CD4-positive, alpha-beta T cell treated with Interleukin-2 at 100 ng/mL for 4 hours (primary cell): ENCODE data around the gene OR52E6.

Source experiments
- DNase-seq: peaks from one replicate; pipeline ENCODE4 v3.0.0-alpha.2; 2020; ENCODE audit warnings: low spot score

Gene OR52E6

DNA sequence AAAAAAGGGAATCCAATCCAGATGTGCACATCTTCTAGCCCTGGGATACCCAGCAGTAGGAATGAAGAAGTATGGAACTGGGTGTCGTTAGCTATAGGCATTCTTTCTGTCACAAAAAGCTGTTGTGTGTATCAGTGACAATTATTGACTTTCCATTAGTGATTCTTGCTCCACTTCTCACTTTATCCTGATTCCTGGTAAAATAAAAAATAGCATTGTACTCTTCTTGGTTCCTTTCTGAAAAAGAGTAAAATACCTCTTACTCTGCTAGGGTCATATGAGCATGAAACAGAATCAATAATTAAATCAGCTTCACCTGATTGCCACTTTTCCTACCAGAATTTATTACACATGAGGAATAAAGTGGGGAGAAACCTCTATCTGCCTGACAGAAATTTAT, at the start of gene OR52E6:
Gene OR52E6 (minus strand): TSS at position 101 of the 400 bp plus-strand sequence. CDS start 0 bp downstream, at position 101.
- no peak for DNase-seq

GRCh38 chr11:5891216-5891800, 49.6 kb upstream of the OR52E6 start:
- DNase-seq = peak; percentile 7

DNA sequence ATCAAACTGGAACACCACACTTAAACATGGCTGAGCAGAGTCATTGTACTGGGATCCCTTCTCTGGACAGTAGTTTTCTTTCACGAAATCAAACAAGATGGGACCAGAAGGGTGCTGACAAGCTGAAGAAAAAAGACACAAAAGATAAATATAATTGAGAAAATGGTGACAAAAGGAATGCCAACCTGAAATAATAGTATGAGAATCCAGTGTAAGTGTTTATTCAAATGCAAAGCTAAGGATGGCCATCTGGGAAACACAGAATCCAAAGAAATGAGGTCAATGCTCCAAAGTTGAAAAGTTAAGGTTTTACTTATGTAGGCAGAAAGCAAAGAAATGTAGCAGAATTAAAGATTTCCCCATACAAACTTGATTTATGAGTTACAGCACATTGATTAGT, 46.0 kb upstream of the OR52E6 start:
- no peak for DNase-seq

- DNase-seq = no peak
Observed at GRCh38 chr11:5887172-5887571, 45.5 kb upstream of the OR52E6 start.

GRCh38 chr11:5881756-5882155, 40.1 kb upstream of the OR52E6 start:
- no peak for DNase-seq

GRCh38 chr11:5880329-5880728, 38.6 kb upstream of the OR52E6 start, which contains the start of gene OR52E4:
TSS of gene OR52E4 (plus strand) at chr11:5880629. CDS start at chr11:5884293, 3,664 bp downstream.
- DNase-seq = no peak

DNA sequence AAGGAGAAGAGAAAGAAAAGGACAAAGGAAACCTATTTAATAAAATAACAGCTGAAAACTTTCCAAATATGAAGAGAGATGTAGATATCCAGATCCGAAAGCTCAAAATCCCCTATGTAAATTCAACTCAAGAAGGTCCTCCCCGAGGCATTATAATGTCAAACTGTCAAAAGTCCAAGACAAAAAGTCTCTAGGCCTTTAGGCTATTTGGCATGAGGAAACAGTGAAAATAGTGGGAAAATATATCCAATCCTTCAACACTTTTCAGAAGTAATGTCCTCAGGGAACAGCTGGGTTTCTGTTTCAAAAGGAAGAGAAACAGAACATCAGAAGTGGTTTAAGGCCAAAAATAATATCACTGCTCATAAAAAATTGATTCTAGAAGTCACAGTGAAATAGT, 36.9 kb upstream of the OR52E6 start:
- no peak for DNase-seq

DNA sequence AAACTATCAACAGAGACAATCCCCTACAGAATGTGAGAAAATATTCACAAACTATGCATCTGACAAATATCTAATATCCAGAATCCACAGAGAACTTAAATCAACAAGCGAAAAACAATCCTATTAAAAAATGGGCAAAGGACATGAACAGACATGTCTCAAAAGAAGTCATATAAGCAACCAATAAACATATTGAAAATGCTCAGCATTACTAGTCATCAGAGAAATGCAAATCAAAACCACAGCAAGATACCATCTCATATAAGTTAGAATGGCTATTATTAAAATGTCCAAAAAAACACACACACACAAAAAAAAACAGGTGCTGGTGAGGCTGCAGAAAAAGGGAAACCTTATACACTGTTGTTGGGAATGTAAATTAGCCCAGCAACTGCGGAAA, 24.1 kb upstream of the OR52E6 start:
- no peak for DNase-seq

DNA sequence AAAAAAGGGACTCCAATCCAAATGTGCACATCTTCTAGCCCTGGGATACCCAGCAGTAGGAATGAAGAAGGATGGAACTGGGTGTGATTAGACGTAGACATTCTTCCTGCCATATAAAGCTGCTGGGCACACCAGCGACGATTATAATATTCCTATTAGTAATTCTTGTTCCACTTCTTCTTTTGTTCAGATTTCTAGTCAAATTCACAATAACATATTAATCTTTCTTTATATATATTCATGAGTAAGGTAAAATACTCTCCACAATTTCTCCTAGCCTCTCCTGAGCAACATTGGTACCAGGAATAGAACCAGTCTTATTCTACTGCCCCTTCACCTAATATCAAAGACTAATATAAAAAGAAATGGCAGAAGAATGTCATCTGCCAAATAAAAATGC, 15.9 kb upstream of the OR52E6 start, which contains the start of gene OR52E8:
Gene OR52E8 (minus strand): TSS at position 101 of the 400 bp plus-strand sequence. CDS start 0 bp downstream, at position 101.
- no peak for DNase-seq

DNA sequence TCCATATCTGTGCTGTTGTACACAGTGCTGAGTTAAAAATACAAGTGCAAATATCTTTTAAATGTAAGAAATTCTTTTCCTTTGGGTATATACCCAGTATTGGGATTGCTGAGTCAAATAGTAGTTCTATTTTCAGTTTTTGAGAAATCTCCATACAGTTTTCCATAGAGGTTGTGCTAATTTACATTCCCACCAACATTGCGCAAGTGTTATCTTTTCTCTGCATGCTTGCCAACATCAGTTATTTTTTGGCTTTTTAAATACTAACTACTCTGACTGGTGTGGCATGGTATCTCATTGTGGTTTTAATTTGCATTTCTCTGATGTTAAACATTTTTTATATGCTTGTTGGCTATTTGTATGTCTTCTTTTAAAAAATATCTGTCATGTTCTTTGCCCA, 9.3 kb upstream of the OR52E6 start:
- DNase-seq = no peak

DNA sequence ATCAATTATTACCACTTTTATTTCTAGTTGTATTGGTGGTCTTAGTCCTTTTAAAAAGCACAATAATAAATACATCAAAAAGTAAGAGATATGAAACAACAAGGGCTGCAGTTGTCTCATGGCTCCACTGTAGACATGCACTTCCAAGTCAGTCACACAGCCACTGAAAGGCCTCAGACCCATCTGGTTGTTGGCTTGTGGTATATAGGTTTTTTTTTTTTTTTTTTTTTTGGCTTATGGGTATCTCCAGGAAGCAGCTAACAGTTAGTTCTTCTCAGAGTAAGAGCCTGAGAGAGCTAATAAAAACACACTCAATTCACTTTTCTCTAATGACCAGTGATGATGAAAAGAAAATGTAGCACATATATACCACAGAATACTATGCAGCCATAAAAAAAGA, 6.0 kb upstream of the OR52E6 start:
- DNase-seq = no peak

DNA sequence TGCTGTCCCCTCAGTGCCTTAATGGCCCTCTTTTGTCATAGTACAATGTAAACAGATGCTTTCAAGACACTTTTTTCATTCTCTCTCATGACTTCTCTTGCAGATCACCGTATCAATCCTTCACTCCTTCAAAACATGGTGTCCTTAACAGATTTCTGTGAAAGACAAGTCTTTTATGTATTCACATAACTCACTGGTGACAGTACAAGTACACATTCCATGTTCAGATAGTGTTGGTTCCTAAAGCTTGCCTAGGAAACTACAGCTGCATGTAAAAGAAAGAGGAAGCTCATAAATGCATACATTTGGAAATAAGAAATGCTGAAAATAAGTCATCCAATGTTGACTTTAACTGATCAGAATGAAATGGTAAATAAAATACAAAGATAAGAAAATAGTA, 5.0 kb upstream of the OR52E6 start:
- DNase-seq = no peak

DNA sequence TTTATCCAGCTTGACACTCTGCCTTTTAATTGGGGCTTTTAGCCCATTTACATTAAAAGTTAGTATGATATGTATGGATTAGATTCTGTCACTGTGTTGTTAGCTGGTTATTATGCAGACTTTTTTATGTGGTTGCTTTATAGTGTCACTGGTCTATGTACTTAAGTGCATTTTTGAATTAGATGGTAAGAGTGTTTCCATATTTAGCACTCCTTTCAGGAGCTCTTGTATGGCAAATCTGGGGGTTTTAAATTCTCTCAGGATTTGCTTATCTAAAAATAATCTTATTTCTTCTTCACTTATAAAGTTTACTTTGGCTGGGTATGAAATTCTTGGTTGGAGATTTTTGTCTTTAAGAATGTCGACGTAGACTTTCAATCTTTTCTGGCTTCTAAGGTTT, 4.0 kb downstream of the OR52E6 start:
- DNase-seq = no peak

DNA sequence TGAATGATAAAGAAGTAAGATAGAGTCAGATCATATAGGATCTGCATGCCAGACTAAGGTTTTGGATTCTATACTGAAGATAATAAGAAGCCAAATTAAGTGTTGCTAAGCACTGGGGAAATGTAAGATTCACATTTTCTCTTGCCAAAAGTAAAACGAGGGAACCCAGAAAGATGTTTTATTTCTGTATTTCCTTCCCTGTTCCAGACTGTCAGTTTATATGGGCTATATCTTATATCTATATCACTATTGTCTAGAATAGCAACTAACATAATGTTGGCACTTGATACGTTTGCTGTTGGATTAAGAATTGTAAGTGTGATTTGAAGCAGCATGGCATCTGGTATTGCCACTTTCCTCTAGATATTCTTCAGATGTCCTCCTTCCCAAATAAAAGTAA, 8.3 kb downstream of the OR52E6 start:
- DNase-seq = no peak

DNA sequence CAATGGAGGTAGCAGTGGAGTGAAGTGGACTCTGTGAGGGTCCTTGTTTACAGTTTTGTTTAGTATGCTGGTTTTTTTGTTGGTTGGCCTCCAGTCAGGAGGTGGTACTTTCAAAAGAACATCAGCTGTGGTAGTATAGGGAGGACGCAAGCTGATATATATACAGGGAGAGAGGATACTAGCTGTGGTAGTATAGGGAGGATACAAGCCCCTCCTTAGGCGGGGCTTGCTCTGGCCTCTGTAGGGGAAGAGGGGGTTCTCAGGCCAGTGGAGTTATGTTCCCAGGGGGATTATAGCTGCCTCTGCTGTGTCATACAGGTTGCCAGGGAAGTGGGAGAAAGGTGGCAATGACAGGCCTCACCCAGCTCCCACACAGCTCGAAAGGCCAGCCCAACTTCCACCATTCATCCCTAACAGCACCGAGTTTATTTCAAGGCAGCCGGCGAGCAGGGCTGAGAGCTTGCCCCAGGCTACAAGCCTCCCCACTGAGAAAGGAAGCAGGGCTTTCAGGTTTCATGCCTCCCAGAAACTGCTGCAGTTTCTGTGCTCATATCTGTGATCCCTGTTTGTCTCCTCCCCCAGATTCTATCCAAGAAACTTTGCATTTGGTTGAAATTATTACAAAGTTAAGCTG, 10.4 kb downstream of the OR52E6 start:
- DNase-seq = no peak

- DNase-seq = no peak
Observed at GRCh38 chr11:5818245-5818886, 23.3 kb downstream of the OR52E6 start.

GRCh38 chr11:5815534-5815933, 26.2 kb downstream of the OR52E6 start:
- DNase-seq = no peak

DNA sequence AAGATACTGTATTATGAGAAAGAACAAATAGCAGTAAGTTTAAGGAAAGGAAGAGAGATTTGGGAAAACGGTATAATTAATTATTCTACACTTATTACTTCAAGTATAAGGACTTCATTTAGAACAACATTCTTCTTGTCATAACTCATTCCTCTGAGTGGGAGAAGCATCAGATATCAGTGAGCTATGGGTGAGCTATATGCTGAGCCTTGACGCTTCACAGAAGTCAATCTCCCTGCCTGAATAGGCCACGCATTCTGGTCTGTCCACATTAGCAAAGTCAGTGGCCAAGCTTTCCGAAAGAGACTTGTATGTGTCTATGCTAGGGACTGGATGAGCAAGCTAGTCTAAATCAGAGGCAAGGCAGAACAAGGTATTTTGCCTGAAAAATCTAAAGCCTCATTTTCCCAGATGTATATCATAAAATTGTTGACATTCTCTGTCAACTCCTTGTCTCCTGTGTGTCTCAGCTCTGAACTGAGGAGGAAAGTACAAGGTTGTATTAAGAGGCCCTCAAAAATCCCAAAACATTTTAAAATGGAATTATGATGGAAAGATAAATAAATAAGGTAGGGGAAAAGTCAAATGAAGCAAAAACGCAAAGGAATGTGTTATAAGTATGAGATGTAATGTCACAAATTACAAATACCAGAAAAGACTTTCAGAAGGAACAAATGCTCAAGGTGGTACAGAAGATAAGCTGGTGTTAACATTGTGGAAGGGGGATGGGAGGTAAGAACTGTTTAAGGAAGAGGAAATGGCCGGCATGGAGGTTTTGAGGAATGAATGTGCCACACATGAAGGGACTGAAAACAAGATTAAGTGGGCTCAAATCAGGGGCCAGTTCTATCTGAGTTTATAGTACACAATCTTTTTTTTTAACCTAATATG, 31.5 kb downstream of the OR52E6 start:
- no peak for DNase-seq

DNA sequence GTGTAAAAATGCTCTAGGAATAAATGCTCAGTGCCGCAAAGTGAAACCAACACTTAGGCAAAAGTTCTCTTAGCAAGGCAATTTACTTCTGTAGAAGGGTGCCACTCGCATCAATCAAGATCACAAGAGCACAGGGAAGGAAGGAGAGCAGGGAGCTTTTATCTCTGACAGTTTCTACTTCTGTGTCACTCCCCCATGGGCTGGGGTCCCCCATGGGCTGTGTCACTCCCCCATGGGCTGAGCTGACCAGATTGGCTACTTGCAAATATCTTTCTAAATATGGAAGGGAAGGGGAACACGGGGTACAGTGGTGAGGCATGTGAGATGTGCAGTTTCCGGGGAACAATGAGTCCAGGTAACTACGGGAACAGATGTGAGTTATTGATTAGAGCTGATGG, 32.6 kb downstream of the OR52E6 start:
- DNase-seq = no peak

- peak; percentile 76 for DNase-seq
Observed at GRCh38 chr11:5808500-5809121, 33.1 kb downstream of the OR52E6 start, which contains the start of gene OR52N2. TSS of gene OR52N2 (plus strand) at chr11:5808924. CDS start at chr11:5820336, 11,412 bp downstream.

DNA sequence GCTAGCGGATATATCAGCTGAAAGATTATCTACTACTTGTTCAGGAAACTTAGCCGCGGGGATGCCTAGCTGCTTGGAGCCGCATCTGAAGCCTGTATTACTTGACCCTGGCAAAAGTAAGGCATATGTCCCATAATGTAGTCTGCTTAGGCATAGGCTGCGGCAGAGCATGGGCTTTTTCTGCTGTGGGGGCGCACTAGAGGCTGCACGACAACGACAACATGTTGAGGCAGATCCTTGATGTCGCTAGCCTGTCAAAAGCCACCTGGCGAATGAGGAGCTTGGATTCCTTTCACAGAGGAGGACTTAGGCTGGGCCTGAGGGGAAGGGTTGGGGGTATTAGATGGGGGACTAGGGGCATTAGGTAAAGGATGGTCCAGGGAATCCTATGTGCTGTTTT, 34.1 kb downstream of the OR52E6 start:
- DNase-seq = no peak

GRCh38 chr11:5803982-5804381, 37.7 kb downstream of the OR52E6 start:
- DNase-seq = no peak
